IMR-90 (cell line): Measurements from ENCODE around the gene PDE4B. TPM values are rescaled to one million over a fixed set of nuclear protein-coding genes. Genes with fewer than 3 reads are reported as not detected.

ENCODE experiments used
- ATAC-seq: fragments of 200-7000 bp; cut with Tn5 transposase; 2 replicates; pipeline ENCODE4 v1.9.1; 2020; ENCODE audit warnings: low read depth, mild to moderate bottlenecking, moderate library complexity
- BruUV-seq: library from RNA; stranded (reverse); fragments of 400-500 nt; replicated peaks from 2 replicates; lab custom pipeline; 2021; lab: Mats Ljungman, UMichigan
- CTCF ChIA-PET: fragments of 300-600 bp; formaldehyde crosslinking; extraction: SDS; loops from one replicate; lab custom pipeline; 2021; ENCODE audit warnings: antibody characterized with exemption; lab: Yijun Ruan, JAX
- POLR2A ChIA-PET: fragments of 300-600 bp; sonication (Branson Sonifier 250); formaldehyde crosslinking; loops from one replicate; lab custom pipeline; 2022; ENCODE audit warnings: antibody characterized with exemption; ENCODE audit not compliant: unreplicated experiment; lab: Charles Lee
- DNase-seq: peaks from one replicate; pipeline ENCODE4 v3.0.0; 2013
- H2AFZ ChIP-seq: replicated peaks from 2 replicates; pipeline ENCODE3; 2013; ENCODE audit warnings: low read length, mild to moderate bottlenecking; ENCODE audit not compliant: poor library complexity
- H2AK5ac ChIP-seq: 2 replicates; pipeline ENCODE4 v1.6.1; 2013; ENCODE audit warnings: low read depth, low read length, inconsistent platforms
- H2AK9ac ChIP-seq: replicated peaks from 2 replicates; pipeline ENCODE3; 2013; ENCODE audit warnings: mild to moderate bottlenecking, low read depth, low read length, moderate library complexity; ENCODE audit not compliant: poor library complexity
- H2BK120ac ChIP-seq: 2 replicates; pipeline ENCODE4 v1.6.1; 2013; ENCODE audit warnings: low read depth, low read length, inconsistent platforms
- H2BK15ac ChIP-seq: 3 replicates; pipeline ENCODE4 v1.6.1; 2013; ENCODE audit warnings: low read depth, low read length, inconsistent platforms
- H2BK20ac ChIP-seq: 2 replicates; pipeline ENCODE4 v1.6.1; 2013; ENCODE audit warnings: low read depth, mild to moderate bottlenecking, inconsistent platforms, low read length, moderate library complexity
- H2BK5ac ChIP-seq: 2 replicates; pipeline ENCODE4 v1.6.1; 2013; ENCODE audit warnings: mild to moderate bottlenecking, low read depth, low read length, inconsistent platforms; ENCODE audit not compliant: poor library complexity, severe bottlenecking
- H3K14ac ChIP-seq: replicated peaks from 2 replicates; pipeline ENCODE4 v1.6.1; 2013; ENCODE audit warnings: low read depth, low read length, inconsistent platforms
- H3K18ac ChIP-seq: 2 replicates; pipeline ENCODE4 v1.6.1; 2013; ENCODE audit warnings: low read depth, low read length, control low read depth
- H3K23ac ChIP-seq: 2 replicates; pipeline ENCODE4 v1.6.1; 2013; ENCODE audit warnings: low read depth, low read length, inconsistent platforms
- H3K27ac ChIP-seq: 2 replicates; pipeline ENCODE4 v1.5.1; 2013; ENCODE audit warnings: mild to moderate bottlenecking, control low read depth, low read length; ENCODE audit not compliant: insufficient read depth
- H3K27me3 ChIP-seq: 2 replicates; pipeline ENCODE4 v1.6.1; 2013; ENCODE audit warnings: low read length; ENCODE audit not compliant: control insufficient read depth, insufficient read depth
- H3K36me3 ChIP-seq: 2 replicates; pipeline ENCODE4 v1.6.1; 2013; ENCODE audit warnings: low read length, mixed read lengths; ENCODE audit not compliant: control insufficient read depth, insufficient read depth
- H3K4ac ChIP-seq: 2 replicates; pipeline ENCODE4 v1.6.1; 2013; ENCODE audit warnings: low read depth, low read length, inconsistent platforms
- H3K4me1 ChIP-seq: 2 replicates; pipeline ENCODE4 v1.6.1; 2013; ENCODE audit warnings: low read length, mixed read lengths; ENCODE audit not compliant: control insufficient read depth, insufficient read depth
- H3K4me2 ChIP-seq: 2 replicates; pipeline ENCODE4 v1.6.1; 2013; ENCODE audit warnings: low read depth, mild to moderate bottlenecking, control low read depth, low read length, moderate library complexity
- H3K4me3 ChIP-seq: 2 replicates; pipeline ENCODE4 v1.5.1; 2013; ENCODE audit warnings: low read depth, mild to moderate bottlenecking, control low read depth, low read length, moderate library complexity; ENCODE audit not compliant: insufficient read depth
- H3K56ac ChIP-seq: 2 replicates; pipeline ENCODE4 v1.6.1; 2013; ENCODE audit warnings: low read length, inconsistent platforms; ENCODE audit not compliant: insufficient read depth; ENCODE audit errors: extremely low read depth
- H3K79me1 ChIP-seq, 2 experiments: 2 replicates each; pipeline ENCODE4 v1.6.1; 2013; ENCODE audit warnings: low read length in 2 of 2, inconsistent platforms in 1 of 2, low read depth in 1 of 2
- H3K9ac ChIP-seq: 2 replicates; pipeline ENCODE4 v1.6.1; 2013; ENCODE audit warnings: low read depth, low read length, control low read depth
- H3K9me1 ChIP-seq: 2 replicates; pipeline ENCODE4 v1.6.1; 2013; ENCODE audit warnings: low read length, inconsistent platforms; ENCODE audit not compliant: insufficient read depth
- H3K9me3 ChIP-seq: 2 replicates; pipeline ENCODE4 v1.6.1; 2013; ENCODE audit warnings: low read length; ENCODE audit not compliant: control insufficient read depth, insufficient read depth
- H4K20me1 ChIP-seq: 2 replicates; pipeline ENCODE4 v1.6.1; 2013; ENCODE audit warnings: low read length, inconsistent platforms; ENCODE audit not compliant: insufficient read depth
- H4K5ac ChIP-seq: 2 replicates; pipeline ENCODE4 v1.6.1; 2013; ENCODE audit warnings: mild to moderate bottlenecking, low read depth, low read length, control low read depth
- H4K8ac ChIP-seq, 2 experiments: 2 replicates each; pipeline ENCODE4 v1.6.1; 2013; ENCODE audit warnings: low read depth in 2 of 2, low read length in 2 of 2, control low read depth in 1 of 2, inconsistent platforms in 1 of 2
- H4K91ac ChIP-seq: 2 replicates; pipeline ENCODE4 v1.6.1; 2013; ENCODE audit warnings: low read depth, low read length, inconsistent platforms; ENCODE audit not compliant: insufficient read depth
- BHLHE40 ChIP-seq: fragments of 150-350 bp; IDR thresholded peaks from 2 replicates; pipeline ENCODE4 v1.6.1; 2016; ENCODE audit warnings: mild to moderate bottlenecking, low read depth, low read length
- CEBPB ChIP-seq: IDR thresholded peaks from 2 replicates; pipeline ENCODE4 v1.6.1; 2012; ENCODE audit warnings: low read depth, low read length, improper control_type of control experiment
- CHD1 ChIP-seq: IDR thresholded peaks from 2 replicates; pipeline ENCODE4 v1.6.1; 2012; ENCODE audit warnings: low read depth, low read length, improper control_type of control experiment
- FOS ChIP-seq: fragments of 150-350 bp; IDR thresholded peaks from 2 replicates; pipeline ENCODE4 v1.6.1; 2016; ENCODE audit warnings: low read depth, low read length
- MAFK ChIP-seq: IDR thresholded peaks from 2 replicates; pipeline ENCODE4 v1.6.1; 2012; ENCODE audit warnings: low read depth, low read length, improper control_type of control experiment
- MAZ ChIP-seq: IDR thresholded peaks from 2 replicates; pipeline ENCODE4 v1.6.1; 2012; ENCODE audit warnings: low read depth, mild to moderate bottlenecking, low read length, improper control_type of control experiment, moderate library complexity, borderline replicate concordance
- MXI1 ChIP-seq: IDR thresholded peaks from 2 replicates; pipeline ENCODE4 v1.6.1; 2012; ENCODE audit warnings: low read depth, mild to moderate bottlenecking, low read length, moderate library complexity, borderline replicate concordance
- NFE2L2 ChIP-seq: fragments of 150-350 bp; IDR thresholded peaks from 2 replicates; pipeline ENCODE4 v1.6.1; 2016; ENCODE audit warnings: low read depth, mild to moderate bottlenecking, low read length
- POLR2A ChIP-seq: IDR thresholded peaks from 2 replicates; pipeline ENCODE4 v1.6.1; 2012; ENCODE audit warnings: mild to moderate bottlenecking, low read depth, low read length
- RAD21 ChIP-seq: IDR thresholded peaks from 2 replicates; pipeline ENCODE4 v1.6.1; 2012; ENCODE audit warnings: low read length, improper control_type of control experiment
- SMC3 ChIP-seq: fragments of 150-350 bp; IDR thresholded peaks from 2 replicates; pipeline ENCODE4 v1.6.1; 2016; ENCODE audit warnings: low read depth, mild to moderate bottlenecking, antibody characterized with exemption, low read length, moderate library complexity
- USF2 ChIP-seq: fragments of 150-350 bp; IDR thresholded peaks from 2 replicates; pipeline ENCODE4 v1.6.1; 2017; ENCODE audit warnings: mild to moderate bottlenecking, antibody characterized with exemption, low read length, low read depth
- WGBS, 2 experiments: methylation state at CpG; one replicate each; pipeline versions ENCODE4 v1.1.5 to v1.1.7; 2013; ENCODE audit warnings: missing lambda C conversion rate in 2 of 2; ENCODE audit not compliant: insufficient read length in 1 of 2; ENCODE audit errors: extremely low coverage in 2 of 2; 5-methylcytosine and 5-hydroxymethylcytosine counted together
- dilution Hi-C: fragments of 300-500 bp; cut with HindIII; formaldehyde crosslinking; loops from one replicate; pipeline ENCODE4 v1.14.3; 2018; ENCODE audit warnings: low sequenced_read_pairs; ENCODE audit not compliant: unreplicated experiment
- in situ Hi-C: fragments of 300-500 bp; cut with MboI; formaldehyde crosslinking; loops from 3 replicates; pipeline ENCODE4 v1.14.3; 2019; ENCODE audit warnings: low sequenced_read_pairs, inconsistent platforms, mixed read lengths
- intact Hi-C: fragments of 100-400 bp; cut with micrococcal nuclease; formaldehyde crosslinking; loops from 2 replicates; pipeline ENCODE4 v1.10.0; 2022
- polyA plus RNA-seq, 3 experiments: library from polyadenylated mRNA; depleted of rRNA; stranded (reverse); fragments of >200 nt; gene quantifications; 2 replicates each; pipeline ENCODE4 v1.2.3, GENCODE V29; 2012; ENCODE audit warnings: low replicate concordance in 1 of 3
- total RNA-seq: library from RNA; depleted of rRNA; stranded (reverse); fragments of >200 nt; gene quantifications from 2 replicates; pipeline ENCODE4 v1.2.3, GENCODE V29; 2012
- TF ChIP-seq, protein P1 (sequence below): fragments of 150-350 bp; IDR thresholded peaks from 2 replicates; pipeline ENCODE4 v1.6.1; 2016; ENCODE audit warnings: low read depth, mild to moderate bottlenecking, low read length, moderate library complexity, borderline replicate concordance

Gene PDE4B
- total and polyA plus RNA-seq, 2 of the 4 experiments (the other 2 are of a cell fraction), result 5.8 to 21.3 TPM

- no peak overlapping the region for H3K4me3 ChIP-seq
- ChIA-PET POLR2A (no interaction called here), CTCF (no interaction called here)
- peaks cover 6% of the 10 kb centered on the region for H3K4me1 ChIP-seq
- H3K56ac ChIP-seq, result no peak overlapping the region
- dilution Hi-C loops, result no loop called here
- H2BK20ac ChIP-seq, result no peak overlapping the region
- TF ChIP-seq RAD21 (no peak), MAZ (no peak), CEBPB (no peak), SMC3 (no peak), FOS (no peak), MAFK (no peak), USF2 (no peak), NFE2L2 (no peak), MXI1 (no peak), BHLHE40 (no peak), CHD1 (no peak), POLR2A (no peak)
- TF ChIP-seq, protein P1, sequence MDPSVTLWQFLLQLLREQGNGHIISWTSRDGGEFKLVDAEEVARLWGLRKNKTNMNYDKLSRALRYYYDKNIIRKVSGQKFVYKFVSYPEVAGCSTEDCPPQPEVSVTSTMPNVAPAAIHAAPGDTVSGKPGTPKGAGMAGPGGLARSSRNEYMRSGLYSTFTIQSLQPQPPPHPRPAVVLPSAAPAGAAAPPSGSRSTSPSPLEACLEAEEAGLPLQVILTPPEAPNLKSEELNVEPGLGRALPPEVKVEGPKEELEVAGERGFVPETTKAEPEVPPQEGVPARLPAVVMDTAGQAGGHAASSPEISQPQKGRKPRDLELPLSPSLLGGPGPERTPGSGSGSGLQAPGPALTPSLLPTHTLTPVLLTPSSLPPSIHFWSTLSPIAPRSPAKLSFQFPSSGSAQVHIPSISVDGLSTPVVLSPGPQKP, result no peak
- WGBS, 2 experiments, result no CpG with 5 or more reads among the region's 2 CpGs
- peaks cover 13% of the 10 kb centered on the region for H3K36me3 ChIP-seq
- no TSS peak for BruUV-seq
- DNase-seq (no peak), ATAC-seq (no peak)
- no peak overlapping the region for H3K14ac ChIP-seq
- intact Hi-C loops, result no loop called here
- H4K20me1 ChIP-seq, result no peaks in the 10 kb centered on the region
- no peak overlapping the region; the same call in 1 of the 2 replicates for H2AK5ac ChIP-seq
- H3K79me1 ChIP-seq, result peaks cover 0 to 51% of the 10 kb centered on the region in 2 experiments
- no peak overlapping the region for H3K23ac ChIP-seq
- no peak overlapping the region for H3K18ac ChIP-seq
- H3K9ac ChIP-seq, result no peak overlapping the region
- H3K4ac ChIP-seq, result no peak overlapping the region; the same call in 1 of the 2 replicates
- no peaks in the 10 kb centered on the region for H3K27me3 ChIP-seq
- no peaks in the 10 kb centered on the region for H3K9me3 ChIP-seq
- H4K8ac ChIP-seq, result no peak overlapping the region; a peak in 1 of 4 replicates
- H3K4me2 ChIP-seq, result no peak overlapping the region
- H3K9me1 ChIP-seq, result peaks cover 5% of the 10 kb centered on the region
- no peak overlapping the region for H2AFZ ChIP-seq
- in situ Hi-C loops, result no loop called here
- no peak overlapping the region for H2BK120ac ChIP-seq
- H4K91ac ChIP-seq, result no peak overlapping the region; the same call in 1 of the 2 replicates
- H4K5ac ChIP-seq, result no peak overlapping the region
- H3K27ac ChIP-seq, result no peak overlapping the region
- H2BK5ac ChIP-seq, result no peak overlapping the region
- H2AK9ac ChIP-seq, result no peak overlapping the region
- no peak overlapping the region for H2BK15ac ChIP-seq
These were observed 543.9 kb downstream of the PDE4B start for GRCh38 chr1:66336641-66336990.
